ENCODE data around the gene CD101. TPM values are rescaled to one million over a fixed set of nuclear protein-coding genes. Genes with fewer than 3 reads are reported as not detected.

The CD101 gene
- polyA plus RNA-seq, 3 donors = 27.2 to 101 (median 54.7) TPM

DNA sequence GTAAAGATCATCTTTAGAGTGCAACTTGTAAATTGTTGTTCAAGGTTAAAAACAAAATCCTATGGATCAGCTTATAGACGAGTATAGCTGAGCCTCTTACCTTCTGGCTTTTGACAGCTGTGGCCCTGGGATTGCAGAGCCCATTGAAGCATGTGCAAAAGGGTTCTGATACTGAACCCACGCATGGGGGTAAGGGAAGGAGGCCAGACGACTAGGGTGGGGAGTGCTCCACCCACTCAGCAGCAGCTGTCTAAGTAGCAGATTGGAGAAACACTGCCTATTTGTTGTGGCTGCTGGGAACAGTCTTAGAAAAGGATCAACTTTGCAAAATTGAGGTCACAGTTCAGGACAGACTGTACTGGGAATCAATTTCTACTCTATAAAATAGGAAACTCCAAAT is 16.1 kb downstream of the CD101 start:
- Histone ChIP-seq H4K20me1 (ENCODE audit: insufficient read depth, low read length) (no peaks in the 10 kb centered on the region), H2AFZ (ENCODE audit: insufficient read depth, low read depth, low read length, poor library complexity, severe bottlenecking) (no peak overlapping the region), H3K27ac (ENCODE audit: low read depth in 1 of 2, low read length in 2 of 2) (no peak overlapping the region), H3K4me1 (ENCODE audit: control insufficient read depth in 1 of 2, insufficient read depth in 2 of 2, low read length in 2 of 2) (peaks cover under 1 to 11% of the 10 kb centered on the region in 2 donors), H3K79me2 (ENCODE audit: insufficient read depth, low read length) (no peaks in the 10 kb centered on the region), H3K9ac (ENCODE audit: insufficient read depth, low read length, poor library complexity, severe bottlenecking) (no peak overlapping the region), H3K36me3 (replicated peaks in 1 of 2; ENCODE audit: control insufficient read depth in 1 of 2, insufficient read depth in 2 of 2, low read length in 2 of 2) (peaks cover 12 to 83% of the 10 kb centered on the region in 2 donors), H3K4me3 (replicated peaks in 1 of 3; ENCODE audit: low read depth in 2 of 3, low read length in 3 of 3) (no peak overlapping the region), H3K9me3 (replicated peaks in 1 of 2; ENCODE audit: control insufficient read depth in 1 of 2, insufficient read depth in 1 of 2, low read length in 2 of 2) (no peaks in the 10 kb centered on the region), H3K27me3 (ENCODE audit: control insufficient read depth in 2 of 2, insufficient read depth in 2 of 2, low read length in 2 of 2) (no peaks in the 10 kb centered on the region), H3K4me2 (replicated peaks; ENCODE audit: extremely low read depth, low read length, poor library complexity, severe bottlenecking) (no peak overlapping the region)
- DNase-seq = no peak
- 100% methylated on average over 1 of the region's 3 CpGs for WGBS (ENCODE audit: insufficient coverage)
- H3K27ac Mint-ChIP-seq = no peak overlapping the region
- no peaks in the 10 kb centered on the region for H3K9me3 Mint-ChIP-seq
- no peaks in the 10 kb centered on the region for H3K27me3 Mint-ChIP-seq (ENCODE audit: low read depth in 3 of 3)
- peaks cover 90 to 92% of the 10 kb centered on the region in 2 donors for H3K36me3 Mint-ChIP-seq
- H3K4me1 Mint-ChIP-seq = no peaks in the 10 kb centered on the region
- TF ChIP-seq, protein P1, sequence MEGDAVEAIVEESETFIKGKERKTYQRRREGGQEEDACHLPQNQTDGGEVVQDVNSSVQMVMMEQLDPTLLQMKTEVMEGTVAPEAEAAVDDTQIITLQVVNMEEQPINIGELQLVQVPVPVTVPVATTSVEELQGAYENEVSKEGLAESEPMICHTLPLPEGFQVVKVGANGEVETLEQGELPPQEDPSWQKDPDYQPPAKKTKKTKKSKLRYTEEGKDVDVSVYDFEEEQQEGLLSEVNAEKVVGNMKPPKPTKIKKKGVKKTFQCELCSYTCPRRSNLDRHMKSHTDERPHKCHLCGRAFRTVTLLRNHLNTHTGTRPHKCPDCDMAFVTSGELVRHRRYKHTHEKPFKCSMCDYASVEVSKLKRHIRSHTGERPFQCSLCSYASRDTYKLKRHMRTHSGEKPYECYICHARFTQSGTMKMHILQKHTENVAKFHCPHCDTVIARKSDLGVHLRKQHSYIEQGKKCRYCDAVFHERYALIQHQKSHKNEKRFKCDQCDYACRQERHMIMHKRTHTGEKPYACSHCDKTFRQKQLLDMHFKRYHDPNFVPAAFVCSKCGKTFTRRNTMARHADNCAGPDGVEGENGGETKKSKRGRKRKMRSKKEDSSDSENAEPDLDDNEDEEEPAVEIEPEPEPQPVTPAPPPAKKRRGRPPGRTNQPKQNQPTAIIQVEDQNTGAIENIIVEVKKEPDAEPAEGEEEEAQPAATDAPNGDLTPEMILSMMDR (IDR thresholded peaks at IDR 0.05) = no peak
- H3K4me3 Mint-ChIP-seq = no peak overlapping the region
- intact Hi-C loops (cut with micrococcal nuclease) = no loop called here

DNA sequence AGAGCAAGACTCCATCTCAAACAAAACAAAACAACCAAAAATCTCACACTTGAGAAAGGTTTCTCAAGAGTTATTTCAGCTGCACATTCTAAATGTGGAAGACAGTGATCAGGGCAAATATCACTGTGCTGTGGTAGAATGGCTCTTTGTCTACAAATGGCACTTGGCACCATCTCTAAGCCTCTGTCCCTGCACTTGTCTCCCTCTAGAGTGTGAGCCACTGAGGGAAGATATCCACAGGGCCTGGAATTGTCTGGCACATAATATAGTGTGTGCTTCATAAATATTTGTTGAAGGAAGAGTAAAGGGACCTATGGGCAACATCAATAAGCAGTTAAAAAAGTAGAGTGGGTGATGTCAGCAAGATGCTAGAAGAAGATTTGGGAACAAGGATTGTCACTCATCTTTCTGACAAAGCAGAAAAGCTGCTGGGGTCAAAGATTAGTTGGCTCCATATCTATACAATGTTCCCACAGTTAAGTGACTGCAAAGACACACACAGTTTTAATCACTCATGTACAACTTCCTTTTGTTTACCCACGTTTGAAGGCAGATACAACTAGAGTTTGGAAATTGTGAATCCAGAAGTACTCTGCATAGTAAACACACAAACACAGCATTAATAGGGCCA is 19.1 kb downstream of the CD101 start:
- Mint-ChIP-seq H3K27me3 (ENCODE audit: low read depth in 3 of 3) (no peaks in the 10 kb centered on the region), H3K9me3 (no peaks in the 10 kb centered on the region), H3K4me3 (no peak overlapping the region), H3K27ac (no peak overlapping the region), H3K4me1 (no peaks in the 10 kb centered on the region), H3K36me3 (peaks cover 87 to 91% of the 10 kb centered on the region in 2 donors)
- H4K20me1 ChIP-seq (ENCODE audit: insufficient read depth, low read length) = no peaks in the 10 kb centered on the region
- no peaks in the 10 kb centered on the region for H3K79me2 ChIP-seq (ENCODE audit: insufficient read depth, low read length)
- no peaks in the 10 kb centered on the region for H3K9me3 ChIP-seq (replicated peaks in 1 of 2; ENCODE audit: control insufficient read depth in 1 of 2, insufficient read depth in 1 of 2, low read length in 2 of 2)
- no peak overlapping the region for H3K27ac ChIP-seq (ENCODE audit: low read depth in 1 of 2, low read length in 2 of 2)
- H3K4me3 ChIP-seq (replicated peaks in 1 of 3; ENCODE audit: low read depth in 2 of 3, low read length in 3 of 3) = no peak overlapping the region
- H3K4me1 ChIP-seq (ENCODE audit: control insufficient read depth in 1 of 2, insufficient read depth in 2 of 2, low read length in 2 of 2) = peaks cover 0 to under 1% of the 10 kb centered on the region in 2 donors
- intact Hi-C loops (cut with micrococcal nuclease) = no loop called here
- H3K9ac ChIP-seq (ENCODE audit: insufficient read depth, low read length, poor library complexity, severe bottlenecking) = no peak overlapping the region
- TF ChIP-seq, protein P1 (IDR thresholded peaks at IDR 0.05) = no peak
- H3K36me3 ChIP-seq (replicated peaks in 1 of 2; ENCODE audit: control insufficient read depth in 1 of 2, insufficient read depth in 2 of 2, low read length in 2 of 2) = peaks cover 12 to 74% of the 10 kb centered on the region in 2 donors
- WGBS (ENCODE audit: insufficient coverage) = no CpG with 5 or more reads among the region's 1 CpG
- H3K27me3 ChIP-seq (ENCODE audit: control insufficient read depth in 2 of 2, insufficient read depth in 2 of 2, low read length in 2 of 2) = no peaks in the 10 kb centered on the region
- no peak overlapping the region for H2AFZ ChIP-seq (ENCODE audit: insufficient read depth, low read depth, low read length, poor library complexity, severe bottlenecking)
- no peak for DNase-seq
- H3K4me2 ChIP-seq (replicated peaks; ENCODE audit: extremely low read depth, low read length, poor library complexity, severe bottlenecking) = no peak overlapping the region

All from CD14-positive monocyte (primary cell).